Type B pancreatic cell (in vitro differentiated cells): ENCODE data around the gene RAP2A. TPM values are rescaled to one million over a fixed set of nuclear protein-coding genes. Genes with fewer than 3 reads are reported as not detected.

ENCODE experiments used
- DNase-seq: peaks from one replicate; pipeline ENCODE4 v3.0.0; 2021; ENCODE audit warnings: mixed read lengths; ENCODE audit not compliant: unreplicated experiment; ENCODE audit errors: extremely low spot score
- H3K27ac Mint-ChIP-seq: 2 replicates; pipeline ENCODE4 v1.8.0; 2021; ENCODE audit warnings: mild to moderate bottlenecking, mixed read lengths
- H3K27me3 Mint-ChIP-seq: 2 replicates; pipeline ENCODE4 v1.8.0; 2021; ENCODE audit warnings: mixed read lengths
- H3K36me3 Mint-ChIP-seq: 2 replicates; pipeline ENCODE4 v1.8.0; 2021; ENCODE audit warnings: mixed read lengths
- H3K4me1 Mint-ChIP-seq: one replicate; pipeline ENCODE4 v1.8.0; 2021; ENCODE audit warnings: mixed read lengths; ENCODE audit not compliant: unreplicated experiment
- H3K4me3 Mint-ChIP-seq: 2 replicates; pipeline ENCODE4 v1.8.0; 2021; ENCODE audit warnings: mild to moderate bottlenecking, mixed read lengths
- H3K9me3 Mint-ChIP-seq: 2 replicates; pipeline ENCODE4 v1.8.0; 2021; ENCODE audit warnings: mixed read lengths
- CTCF ChIP-seq: fragments of 200-600 bp; sonication (generic); conservative IDR thresholded peaks from 2 replicates; pipeline ENCODE4 v1.5.0; 2021; ENCODE audit warnings: antibody characterized with exemption, mild to moderate bottlenecking
- total RNA-seq: library from RNA; stranded (reverse); gene quantifications from 2 replicates; pipeline ENCODE4 v1.2.1, GENCODE V29; 2021; ENCODE audit warnings: low replicate concordance

Gene RAP2A
- total RNA-seq, 1 donor from 2014 or later, result 37.5 TPM

- DNase-seq, result no peak
- no peaks in the 10 kb centered on the region for H3K9me3 Mint-ChIP-seq
- TF ChIP-seq CTCF, result no peak
- no peaks in the 10 kb centered on the region for H3K36me3 Mint-ChIP-seq
- peaks cover 2% of the 10 kb centered on the region for H3K27me3 Mint-ChIP-seq
- no peak overlapping the region for H3K27ac Mint-ChIP-seq
- H3K4me3 Mint-ChIP-seq, result no peak overlapping the region
- H3K4me1 Mint-ChIP-seq, result no peaks in the 10 kb centered on the region
Observed at GRCh38 chr13:97408938-97409337, 25.0 kb upstream of the RAP2A start.

GRCh38 chr13:97411984-97412383 lies 22.0 kb upstream of the RAP2A start:
- H3K27me3 Mint-ChIP-seq, result peaks cover 2% of the 10 kb centered on the region
- no peak overlapping the region for H3K4me3 Mint-ChIP-seq
- no peaks in the 10 kb centered on the region for H3K9me3 Mint-ChIP-seq
- TF ChIP-seq CTCF, result no peak
- no peak for DNase-seq
- no peaks in the 10 kb centered on the region for H3K4me1 Mint-ChIP-seq
- H3K36me3 Mint-ChIP-seq, result no peaks in the 10 kb centered on the region
- no peak overlapping the region for H3K27ac Mint-ChIP-seq

- no peaks in the 10 kb centered on the region for H3K9me3 Mint-ChIP-seq
- H3K4me3 Mint-ChIP-seq, result no peak overlapping the region
- H3K27me3 Mint-ChIP-seq, result peaks cover 2% of the 10 kb centered on the region
- no peak for TF ChIP-seq CTCF
- no peak for DNase-seq
- no peaks in the 10 kb centered on the region for H3K4me1 Mint-ChIP-seq
- no peaks in the 10 kb centered on the region for H3K36me3 Mint-ChIP-seq
- H3K27ac Mint-ChIP-seq, result no peak overlapping the region
Observed at GRCh38 chr13:97413694-97414093, 20.3 kb upstream of the RAP2A start.

- H3K9me3 Mint-ChIP-seq, result no peaks in the 10 kb centered on the region
- no peaks in the 10 kb centered on the region for H3K4me1 Mint-ChIP-seq
- H3K36me3 Mint-ChIP-seq, result no peaks in the 10 kb centered on the region
- no peak overlapping the region for H3K27ac Mint-ChIP-seq
- TF ChIP-seq CTCF, result no peak
- H3K4me3 Mint-ChIP-seq, result no peak overlapping the region
- DNase-seq, result no peak
- no peaks in the 10 kb centered on the region for H3K27me3 Mint-ChIP-seq
Observed at GRCh38 chr13:97414392-97414791, 19.6 kb upstream of the RAP2A start.

GRCh38 chr13:97417698-97418097 lies 16.3 kb upstream of the RAP2A start:
- no peaks in the 10 kb centered on the region for H3K4me1 Mint-ChIP-seq
- H3K9me3 Mint-ChIP-seq, result no peaks in the 10 kb centered on the region
- H3K36me3 Mint-ChIP-seq, result no peaks in the 10 kb centered on the region
- H3K4me3 Mint-ChIP-seq, result no peak overlapping the region
- H3K27me3 Mint-ChIP-seq, result no peaks in the 10 kb centered on the region
- TF ChIP-seq CTCF, result no peak
- no peak for DNase-seq
- H3K27ac Mint-ChIP-seq, result no peak overlapping the region
